Left ventricle myocardium superior (tissue), 1 donor: ENCODE results near the gene RSPH10B2. TPM values are rescaled to one million over a fixed set of nuclear protein-coding genes. Genes with fewer than 3 reads are reported as not detected.
"Not testable (repeated sequence)": the region's sequence is repeated elsewhere in the genome, so short reads cannot be mapped to it uniquely, and the experiment has no call there.

ENCODE experiments used
- ATAC-seq: fragments of 200-7000 bp; cut with Tn5 transposase; one replicate; pipeline ENCODE4 v1.9.1; 2020; ENCODE audit warnings: mild to moderate bottlenecking, moderate library complexity
- DNase-seq: peaks from one replicate; pipeline ENCODE4 v3.0.0-alpha.2; 2020
- intact Hi-C: fragments of 100-400 bp; cut with micrococcal nuclease; formaldehyde crosslinking; loops from one replicate; pipeline ENCODE4 v1.11.0; 2022
- total RNA-seq: library from RNA; stranded (reverse); fragmentation: NEBNext Ultra II Directional; extraction: Animal tissue kit (Norgen Biotek cat#: 25700); gene quantifications from one replicate; pipeline ENCODE4 v1.2.1, GENCODE V29; 2021
- donor health status: DM: no; HTN: yes; CAD: no; lungs with severe emphysema.

Gene RSPH10B2
- total RNA-seq, 1 donor from 2014 or later: not detected

DNA sequence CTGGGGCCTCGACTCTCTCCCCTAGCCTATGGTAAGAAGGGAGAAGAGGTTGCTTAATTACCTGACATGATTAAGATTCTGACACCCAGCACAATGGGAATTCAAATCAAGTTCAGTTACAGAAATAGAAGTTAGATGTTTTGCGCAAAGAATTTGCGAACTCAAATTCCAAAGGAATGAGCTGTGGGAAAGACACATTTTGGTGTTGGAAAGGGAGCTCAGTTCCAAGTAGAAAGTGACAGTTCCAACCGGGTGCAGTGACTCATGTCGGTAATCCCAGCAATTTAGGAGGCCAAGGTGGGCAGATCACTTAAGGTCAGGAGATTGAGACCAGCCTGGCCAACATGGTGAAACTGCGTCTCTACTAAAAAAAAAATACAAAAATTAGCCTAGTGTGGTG lies 76.1 kb downstream of the RSPH10B2 start:
- intact Hi-C loops, ATAC-seq, DNase-seq: not testable (repeated sequence)

DNA sequence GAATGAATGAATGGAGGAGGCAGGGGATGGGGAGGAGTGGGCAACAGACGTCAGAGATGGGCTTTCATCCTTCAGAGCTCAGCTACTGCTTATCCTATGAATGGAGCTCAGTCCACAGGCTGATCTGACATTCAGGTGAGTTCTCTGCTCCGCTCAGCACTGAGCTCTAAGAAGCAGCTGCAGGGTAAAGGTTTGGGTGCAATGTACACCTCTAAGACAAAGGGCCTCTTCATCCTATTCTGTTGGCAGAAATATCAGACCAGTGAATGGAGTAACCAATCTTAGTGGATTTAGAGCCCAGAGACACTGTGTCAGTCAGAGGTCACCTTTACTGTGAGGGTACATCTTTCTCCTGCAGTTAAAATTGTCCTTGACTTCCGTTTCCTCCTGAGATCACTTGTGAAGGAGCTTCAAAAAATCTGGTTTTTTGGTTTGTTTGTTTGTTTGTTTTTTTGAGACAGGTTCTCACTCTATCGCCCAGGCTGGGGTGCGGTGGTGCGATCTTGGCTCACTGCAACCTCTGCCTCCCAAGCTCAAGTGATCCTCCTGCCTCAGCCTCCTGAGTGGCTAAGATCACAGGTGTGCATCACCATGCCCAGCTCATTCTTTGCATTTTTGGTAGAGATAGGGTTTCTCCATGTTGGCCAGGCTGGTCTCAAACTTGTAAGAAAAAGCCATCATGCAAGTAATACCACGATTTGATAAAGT lies 77.3 kb downstream of the RSPH10B2 start:
- DNase-seq (no peak), ATAC-seq (no peak)
- intact Hi-C loops: no loop called here

DNA sequence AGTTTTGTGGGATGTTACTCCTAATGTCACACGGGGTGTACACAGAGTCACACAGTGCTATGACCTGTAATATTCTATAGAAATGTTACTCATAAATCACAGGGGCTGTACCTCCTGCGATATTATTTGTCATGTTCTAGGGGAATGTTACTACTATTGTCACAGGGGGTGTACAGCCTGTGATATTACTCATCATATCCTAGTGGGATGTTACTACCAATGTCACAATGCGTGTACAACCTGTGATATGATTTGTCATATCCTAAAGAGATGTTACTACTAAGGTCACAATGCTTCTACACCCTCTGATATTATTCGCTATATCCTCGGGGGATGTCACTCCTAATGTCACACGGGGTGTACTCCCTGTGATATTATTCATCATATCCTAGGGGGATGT lies 79.7 kb downstream of the RSPH10B2 start:
- intact Hi-C loops: no loop called here
- ATAC-seq: no peak
- DNase-seq: no peak

DNA sequence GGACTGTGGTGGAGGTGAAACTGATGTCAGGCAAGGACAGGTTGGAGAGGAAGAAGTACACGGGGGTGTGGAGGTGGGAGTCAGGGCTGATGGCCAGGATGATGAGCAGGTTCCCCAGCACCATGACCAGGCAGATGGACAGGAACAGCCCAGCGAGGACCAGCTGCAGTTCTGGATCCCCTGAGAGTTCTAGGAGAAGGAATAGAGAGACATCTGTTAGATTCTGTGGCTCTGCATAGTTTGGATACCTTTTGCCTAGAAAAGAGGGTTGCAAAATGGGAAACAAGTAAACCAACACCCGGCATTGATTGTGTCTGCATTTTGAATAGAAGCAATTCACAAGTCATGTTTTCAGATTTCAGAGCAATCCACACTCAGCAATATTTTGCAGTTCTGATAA lies 81.6 kb downstream of the RSPH10B2 start:
- intact Hi-C loops, ATAC-seq, DNase-seq: not testable (repeated sequence)

DNA sequence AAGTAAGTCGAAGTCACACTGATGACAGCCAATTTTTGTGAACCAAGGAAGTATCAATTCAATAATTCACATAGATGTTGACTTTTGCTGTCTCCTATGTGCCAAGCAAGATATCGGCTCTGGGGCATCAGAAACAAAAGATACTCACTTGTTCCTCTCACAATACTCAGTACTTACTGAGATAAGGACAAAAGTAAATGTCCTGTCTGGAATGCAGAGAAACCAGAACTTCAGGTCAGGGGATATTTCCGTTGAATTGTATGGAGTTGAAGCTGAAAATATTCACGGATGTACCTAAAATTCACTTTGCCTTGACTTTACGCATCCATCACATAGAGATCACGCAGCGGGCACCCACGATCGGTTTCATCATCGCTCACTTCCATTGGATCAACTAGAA lies 83.2 kb downstream of the RSPH10B2 start:
- ATAC-seq, intact Hi-C loops, DNase-seq: not testable (repeated sequence)

DNA sequence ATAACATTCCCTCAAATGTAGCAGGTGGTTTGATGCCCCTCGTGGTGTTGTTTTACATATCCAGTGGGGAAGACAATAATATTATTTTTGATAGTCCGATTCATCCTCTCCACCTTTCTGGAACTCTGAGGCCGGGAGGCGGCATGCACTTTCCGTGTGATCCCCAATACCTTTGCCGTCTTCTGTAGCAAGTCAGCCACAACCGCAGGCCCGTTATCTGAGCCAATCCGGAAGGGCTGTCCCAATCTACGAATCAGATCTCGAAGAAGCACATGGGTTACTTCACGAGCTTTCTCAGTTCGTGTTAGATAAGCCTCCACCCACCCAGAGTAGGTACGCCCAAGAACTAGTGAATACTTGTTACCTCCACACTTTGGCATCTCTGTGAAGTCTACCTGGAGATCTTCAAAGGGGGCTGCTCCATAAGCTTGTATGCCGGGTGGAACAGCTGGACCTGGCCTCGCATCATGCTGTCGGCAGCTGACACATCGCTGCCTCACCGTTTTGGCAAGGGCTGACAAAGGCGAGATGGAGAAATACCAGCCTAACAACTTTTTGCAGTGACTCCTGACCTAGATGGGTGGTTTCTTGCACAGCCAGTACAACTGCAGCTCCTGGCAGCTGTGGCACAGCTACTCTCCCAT lies 88.5 kb downstream of the RSPH10B2 start:
- ATAC-seq, DNase-seq, intact Hi-C loops: not testable (repeated sequence)

DNA sequence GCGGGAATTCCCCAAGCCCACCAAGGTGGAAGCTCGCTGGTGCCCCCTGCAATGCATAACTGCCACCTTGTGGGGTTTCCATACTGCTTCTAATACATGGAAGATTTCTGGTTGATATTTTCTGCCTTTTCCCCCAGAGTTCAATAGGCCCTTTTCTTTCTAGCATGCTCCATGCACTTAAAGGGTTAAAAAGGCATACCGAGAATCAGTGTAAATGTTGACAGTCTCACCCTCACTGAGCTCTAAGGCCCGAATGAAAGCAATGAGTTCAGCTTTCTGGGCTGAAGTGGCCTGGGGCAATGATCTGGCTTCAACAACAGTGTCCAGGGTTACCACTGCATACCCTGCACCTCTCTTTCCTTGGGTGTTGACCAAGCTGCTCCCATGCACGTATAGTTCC lies 89.2 kb downstream of the RSPH10B2 start:
- ATAC-seq, intact Hi-C loops, DNase-seq: not testable (repeated sequence)

DNA sequence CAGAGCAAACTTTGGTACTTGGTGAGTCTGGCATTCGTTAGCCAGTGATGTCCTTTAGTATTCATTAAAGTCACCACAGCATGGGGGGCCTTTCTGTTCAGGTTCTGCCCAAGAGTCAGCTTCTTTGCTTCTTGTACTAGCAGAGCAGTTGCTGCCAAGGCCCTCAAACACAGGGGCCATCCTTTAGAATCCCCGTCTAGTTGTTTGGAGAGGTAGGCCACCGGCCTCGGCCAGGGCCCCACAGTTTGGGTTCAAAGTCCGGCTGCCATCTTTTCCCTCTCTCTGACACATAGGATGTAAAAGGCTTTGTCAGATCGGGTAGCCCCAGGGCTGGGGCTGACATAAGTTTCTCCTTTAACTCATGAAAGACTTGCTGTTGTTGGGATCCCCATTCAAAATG lies 89.8 kb downstream of the RSPH10B2 start:
- ATAC-seq, intact Hi-C loops: not testable (repeated sequence)

DNA sequence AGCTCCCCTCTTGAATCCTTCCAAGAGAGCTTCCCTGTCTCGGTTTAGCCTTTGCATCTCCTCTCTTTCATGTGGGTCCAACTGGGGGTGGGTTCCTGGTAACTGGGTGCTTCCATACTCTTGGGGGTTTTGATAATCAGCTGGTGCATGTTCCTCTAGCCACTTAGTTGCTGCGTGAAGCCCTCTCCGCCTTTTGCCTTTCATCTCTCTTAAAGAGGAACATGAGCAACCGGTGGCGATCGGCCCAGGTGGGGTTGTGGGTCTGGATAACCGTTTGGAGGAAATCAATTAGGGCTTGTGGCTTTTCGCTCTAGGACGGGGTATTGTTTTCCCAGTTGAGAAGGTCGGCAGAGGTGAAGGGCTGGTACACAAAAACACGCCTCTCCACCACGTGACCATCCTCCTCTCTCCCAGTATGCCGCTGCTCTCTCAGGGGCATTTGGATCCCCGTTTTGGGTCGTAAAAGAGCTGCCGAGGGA lies 92.1 kb downstream of the RSPH10B2 start:
- DNase-seq, ATAC-seq, intact Hi-C loops: not testable (repeated sequence)

More for the DNA sequence above, 89.8 kb downstream of the RSPH10B2 start:
- not testable (repeated sequence) for DNase-seq

DNA sequence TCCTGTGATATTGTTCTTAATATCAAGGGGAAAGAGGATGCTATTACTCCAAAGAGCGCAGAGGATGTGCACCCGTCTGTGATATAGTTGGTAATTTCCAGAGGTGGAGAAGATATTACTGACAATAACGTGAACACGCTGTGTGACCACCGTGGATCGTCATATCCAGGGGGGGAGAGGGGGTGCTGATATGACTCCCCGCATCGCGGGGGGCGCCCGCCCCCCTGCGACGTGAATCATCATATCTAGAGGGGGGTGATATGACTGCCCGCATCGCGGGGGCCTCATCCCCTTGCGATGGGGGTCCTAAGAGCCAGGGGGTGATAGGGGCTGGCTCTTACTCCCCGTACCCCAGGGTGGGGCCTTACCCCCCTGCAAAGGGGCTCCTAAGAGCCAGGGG lies 93.8 kb downstream of the RSPH10B2 start:
- DNase-seq, ATAC-seq, intact Hi-C loops: not testable (repeated sequence)

Other genes starting within 250 kb of the RSPH10B2 start
- not detected for gene GRID2IP, start 202.6 kb upstream of the RSPH10B2 start, total RNA-seq
- gene ZDHHC4, start 176.6 kb upstream of the RSPH10B2 start, total RNA-seq: 35.9 TPM
- gene INTS15, start 164.1 kb upstream of the RSPH10B2 start, total RNA-seq: 16.9 TPM
- 11.1 TPM for gene ZNF853, start 138.5 kb upstream of the RSPH10B2 start, total RNA-seq
- gene ZNF316, start 116.8 kb upstream of the RSPH10B2 start, total RNA-seq: 20.7 TPM
- gene ZNF12, start 47.2 kb upstream of the RSPH10B2 start, total RNA-seq: 15.5 TPM
- gene CCZ1B, start 72.2 kb downstream of the RSPH10B2 start, total RNA-seq: 23.8 TPM